ENCODE measurements around the gene SSBP2.

Gene SSBP2

DNA sequence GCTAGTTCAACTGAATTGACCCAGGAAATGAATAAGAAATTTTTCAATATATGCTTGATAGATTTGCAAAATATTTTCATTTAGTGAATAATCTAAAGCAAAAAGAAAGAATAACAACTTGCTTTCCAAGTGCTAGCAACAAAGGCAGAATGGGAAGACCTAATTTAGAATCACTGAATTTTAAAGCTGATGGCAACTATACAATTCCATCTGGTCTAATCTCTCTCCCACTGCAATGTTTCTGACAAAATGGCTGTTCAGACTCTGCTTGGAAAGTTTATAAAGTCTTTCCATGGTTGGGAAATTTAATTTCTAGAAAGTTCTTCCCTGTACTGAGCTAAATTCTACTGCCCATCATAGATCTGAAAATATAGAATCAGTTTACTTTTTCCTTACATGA is 281.2 kb downstream of the SSBP2 start:
- Histone ChIP-seq H3K4me1 (ENCODE audit: control insufficient read depth in 1 of 2, insufficient read depth in 1 of 2, low read depth in 1 of 2, low read length in 1 of 2) (no peaks in the 10 kb centered on the region), H3K27me3 (no peaks in the 10 kb centered on the region), H3K27ac (no peak overlapping the region), H3K4me3 (ENCODE audit: low read depth in 1 of 2, low read length in 1 of 2) (no peak overlapping the region), H3K9me3 (no peaks in the 10 kb centered on the region), H3K36me3 (peaks cover 4% of the 10 kb centered on the region)
- TF ChIP-seq, protein P1, sequence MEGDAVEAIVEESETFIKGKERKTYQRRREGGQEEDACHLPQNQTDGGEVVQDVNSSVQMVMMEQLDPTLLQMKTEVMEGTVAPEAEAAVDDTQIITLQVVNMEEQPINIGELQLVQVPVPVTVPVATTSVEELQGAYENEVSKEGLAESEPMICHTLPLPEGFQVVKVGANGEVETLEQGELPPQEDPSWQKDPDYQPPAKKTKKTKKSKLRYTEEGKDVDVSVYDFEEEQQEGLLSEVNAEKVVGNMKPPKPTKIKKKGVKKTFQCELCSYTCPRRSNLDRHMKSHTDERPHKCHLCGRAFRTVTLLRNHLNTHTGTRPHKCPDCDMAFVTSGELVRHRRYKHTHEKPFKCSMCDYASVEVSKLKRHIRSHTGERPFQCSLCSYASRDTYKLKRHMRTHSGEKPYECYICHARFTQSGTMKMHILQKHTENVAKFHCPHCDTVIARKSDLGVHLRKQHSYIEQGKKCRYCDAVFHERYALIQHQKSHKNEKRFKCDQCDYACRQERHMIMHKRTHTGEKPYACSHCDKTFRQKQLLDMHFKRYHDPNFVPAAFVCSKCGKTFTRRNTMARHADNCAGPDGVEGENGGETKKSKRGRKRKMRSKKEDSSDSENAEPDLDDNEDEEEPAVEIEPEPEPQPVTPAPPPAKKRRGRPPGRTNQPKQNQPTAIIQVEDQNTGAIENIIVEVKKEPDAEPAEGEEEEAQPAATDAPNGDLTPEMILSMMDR (IDR thresholded peaks at IDR 0.05): no peak

DNA sequence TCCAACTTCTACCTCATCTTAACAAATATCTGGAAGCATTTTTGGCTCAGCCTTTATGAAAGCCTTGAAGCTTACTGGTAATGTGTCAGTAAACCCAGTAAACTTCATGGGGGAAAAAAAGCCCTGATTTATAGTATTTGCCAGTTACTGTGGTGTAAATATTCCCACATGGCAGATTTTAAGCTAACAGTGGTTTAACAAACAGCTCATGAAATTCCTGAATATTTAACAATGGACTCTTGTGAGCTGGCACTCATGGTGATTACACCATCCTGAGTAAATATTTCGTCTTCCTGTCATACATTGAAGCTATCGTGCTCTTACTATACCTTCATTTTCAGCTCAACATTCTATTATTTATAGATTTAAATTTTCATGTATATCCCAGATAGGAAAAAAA is 300.0 kb downstream of the SSBP2 start:
- TF ChIP-seq, protein P1 (IDR thresholded peaks at IDR 0.05): no peak

DNA sequence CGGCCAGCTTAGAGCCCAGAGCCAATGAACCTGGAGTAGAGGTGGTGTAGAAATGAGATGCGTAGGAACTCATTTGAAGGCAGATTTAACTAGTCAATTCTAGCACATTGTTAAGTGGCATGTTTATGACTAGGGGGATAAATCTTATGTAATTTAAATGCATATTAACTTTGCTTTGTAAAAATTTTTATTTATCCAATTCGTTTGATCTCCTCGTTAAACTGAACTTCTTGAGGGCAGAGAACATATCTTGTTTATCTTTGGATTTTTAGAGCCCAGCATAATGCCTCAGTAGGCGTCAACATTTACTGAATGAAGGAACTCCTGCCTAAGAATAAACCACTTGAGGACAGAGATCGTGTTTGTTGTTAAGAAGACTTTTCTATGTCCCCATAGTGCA is 315.9 kb downstream of the SSBP2 start:
- Histone ChIP-seq H3K9me3 (no peaks in the 10 kb centered on the region), H3K36me3 (no peaks in the 10 kb centered on the region), H3K27ac (no peak overlapping the region), H3K27me3 (no peaks in the 10 kb centered on the region), H3K4me3 (ENCODE audit: low read depth in 1 of 2, low read length in 1 of 2) (no peak overlapping the region), H3K4me1 (ENCODE audit: control insufficient read depth in 1 of 2, insufficient read depth in 1 of 2, low read depth in 1 of 2, low read length in 1 of 2) (no peaks in the 10 kb centered on the region)
- TF ChIP-seq, protein P1 (IDR thresholded peaks at IDR 0.05): no peak

More for the DNA sequence above, 300.0 kb downstream of the SSBP2 start:
- Histone ChIP-seq H3K27me3 (no peaks in the 10 kb centered on the region), H3K27ac (no peak overlapping the region), H3K4me1 (ENCODE audit: control insufficient read depth in 1 of 2, insufficient read depth in 1 of 2, low read depth in 1 of 2, low read length in 1 of 2) (no peaks in the 10 kb centered on the region), H3K4me3 (ENCODE audit: low read depth in 1 of 2, low read length in 1 of 2) (no peak overlapping the region), H3K9me3 (no peaks in the 10 kb centered on the region), H3K36me3 (no peaks in the 10 kb centered on the region)

DNA sequence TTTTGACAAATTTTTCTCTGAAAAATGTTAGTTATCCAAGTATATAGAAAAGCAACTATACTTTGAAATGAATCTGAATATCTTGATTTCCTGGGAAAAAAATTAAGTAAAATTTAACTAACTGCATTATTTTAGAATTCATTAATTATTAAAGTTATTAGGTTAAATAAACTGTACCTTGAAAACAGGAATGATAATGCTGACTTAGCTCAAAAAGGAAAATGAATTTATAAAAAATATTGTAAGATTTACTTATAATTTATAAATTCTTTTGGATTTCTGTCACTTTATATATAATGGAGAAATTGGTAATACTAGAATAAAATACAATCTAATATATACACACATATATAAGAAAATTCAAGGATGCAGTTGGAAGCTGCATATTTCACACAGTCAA is 320.9 kb downstream of the SSBP2 start:
- H3K27ac ChIP-seq: no peak overlapping the region
- TF ChIP-seq, protein P1 (IDR thresholded peaks at IDR 0.05): no peak
- no peaks in the 10 kb centered on the region for H3K4me1 ChIP-seq (ENCODE audit: control insufficient read depth in 1 of 2, insufficient read depth in 1 of 2, low read depth in 1 of 2, low read length in 1 of 2)
- H3K9me3 ChIP-seq: no peaks in the 10 kb centered on the region
- no peaks in the 10 kb centered on the region for H3K27me3 ChIP-seq
- H3K36me3 ChIP-seq: no peaks in the 10 kb centered on the region
- H3K4me3 ChIP-seq (ENCODE audit: low read depth in 1 of 2, low read length in 1 of 2): no peak overlapping the region

DNA sequence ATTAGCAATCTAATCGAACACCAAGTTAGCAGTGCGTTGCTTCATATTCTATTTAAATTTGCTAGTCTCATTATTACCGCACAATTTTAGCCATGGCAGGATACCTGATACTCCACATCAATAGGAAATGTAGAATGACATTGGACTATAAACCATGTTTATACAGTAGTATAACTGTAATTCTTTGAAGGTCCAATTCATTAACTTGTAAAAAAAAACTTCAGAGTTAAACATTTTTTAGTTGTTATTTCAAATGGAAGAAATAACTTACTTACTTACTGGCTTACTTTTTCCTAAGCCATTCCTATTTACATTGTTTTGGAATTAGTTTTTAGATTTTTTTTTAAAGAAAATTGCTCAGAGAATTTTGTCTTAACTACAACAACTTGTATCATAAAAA is 321.5 kb downstream of the SSBP2 start:
- Histone ChIP-seq H3K4me1 (ENCODE audit: control insufficient read depth in 1 of 2, insufficient read depth in 1 of 2, low read depth in 1 of 2, low read length in 1 of 2) (no peaks in the 10 kb centered on the region), H3K27me3 (no peaks in the 10 kb centered on the region), H3K36me3 (no peaks in the 10 kb centered on the region), H3K27ac (no peak overlapping the region), H3K4me3 (ENCODE audit: low read depth in 1 of 2, low read length in 1 of 2) (no peak overlapping the region), H3K9me3 (no peaks in the 10 kb centered on the region)
- TF ChIP-seq, protein P1 (IDR thresholded peaks at IDR 0.05): no peak

DNA sequence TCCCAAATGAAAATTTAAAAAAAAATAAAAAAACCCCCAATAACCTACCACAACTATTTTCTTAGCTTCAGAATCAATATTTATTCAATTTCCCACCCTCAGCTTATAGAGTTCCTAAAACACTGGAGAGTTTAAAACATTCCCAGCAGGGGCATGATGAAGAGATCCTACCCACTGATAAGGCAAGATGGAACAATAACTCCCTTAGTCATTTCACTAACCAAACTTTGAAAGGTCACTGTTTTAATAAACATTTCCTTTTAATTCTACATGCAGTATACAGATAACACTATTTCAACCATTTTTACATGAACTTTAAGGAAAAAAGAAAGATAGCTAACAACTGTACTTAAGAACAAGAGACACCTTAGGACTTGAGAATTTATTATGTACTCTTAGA is 322.0 kb downstream of the SSBP2 start:
- Histone ChIP-seq H3K36me3 (no peaks in the 10 kb centered on the region), H3K4me1 (ENCODE audit: control insufficient read depth in 1 of 2, insufficient read depth in 1 of 2, low read depth in 1 of 2, low read length in 1 of 2) (no peaks in the 10 kb centered on the region)

More for the DNA sequence above, 322.0 kb downstream of the SSBP2 start:
- Histone ChIP-seq H3K4me3 (ENCODE audit: low read depth in 1 of 2, low read length in 1 of 2) (no peak overlapping the region), H3K27ac (no peak overlapping the region), H3K27me3 (no peaks in the 10 kb centered on the region), H3K9me3 (no peaks in the 10 kb centered on the region)
- TF ChIP-seq, protein P1 (IDR thresholded peaks at IDR 0.05): no peak

Data from neutrophil (primary cell).